ENCODE results near the gene DOCK9. TPM values are rescaled to one million over a fixed set of nuclear protein-coding genes. Genes with fewer than 3 reads are reported as not detected.

The DOCK9 gene
- total RNA-seq, 2 experiments from 2014 or later: 102 to 107 TPM

- Mint-ChIP-seq H3K4me1 (peaks cover 5% of the 10 kb centered on the region), H3K27ac (no peak overlapping the region), H3K4me3 (no peak overlapping the region), H3K36me3 (peaks cover 9% of the 10 kb centered on the region), H3K9me3 (no peaks in the 10 kb centered on the region), H3K27me3 (no peaks in the 10 kb centered on the region)
- ATAC-seq (ENCODE audit: low read depth) (no peak), DNase-seq (no peak)
- POLR2A ChIA-PET: no interaction called here
Observed at GRCh38 chr13:98845742-98846141, 132.1 kb downstream of the DOCK9 start.

GRCh38 chr13:98844021-98844420 lies 133.8 kb downstream of the DOCK9 start:
- Mint-ChIP-seq H3K4me3 (no peak overlapping the region), H3K9me3 (no peaks in the 10 kb centered on the region), H3K27me3 (no peaks in the 10 kb centered on the region), H3K4me1 (peaks cover 6% of the 10 kb centered on the region), H3K36me3 (peaks cover 7% of the 10 kb centered on the region), H3K27ac (no peak overlapping the region)
- ATAC-seq (ENCODE audit: low read depth) (no peak), DNase-seq (no peak)
- POLR2A ChIA-PET: no interaction called here

GRCh38 chr13:98843482-98843877 lies 134.4 kb downstream of the DOCK9 start:
- POLR2A ChIA-PET: no interaction called here
- no peak for ATAC-seq (ENCODE audit: low read depth)
- H3K27me3 Mint-ChIP-seq: no peaks in the 10 kb centered on the region
- H3K4me3 Mint-ChIP-seq: no peak overlapping the region
- H3K27ac Mint-ChIP-seq: no peak overlapping the region
- H3K4me1 Mint-ChIP-seq: peaks cover 6% of the 10 kb centered on the region
- H3K36me3 Mint-ChIP-seq: peaks cover 7% of the 10 kb centered on the region
- no peaks in the 10 kb centered on the region for H3K9me3 Mint-ChIP-seq
- DNase-seq: no peak

DNA sequence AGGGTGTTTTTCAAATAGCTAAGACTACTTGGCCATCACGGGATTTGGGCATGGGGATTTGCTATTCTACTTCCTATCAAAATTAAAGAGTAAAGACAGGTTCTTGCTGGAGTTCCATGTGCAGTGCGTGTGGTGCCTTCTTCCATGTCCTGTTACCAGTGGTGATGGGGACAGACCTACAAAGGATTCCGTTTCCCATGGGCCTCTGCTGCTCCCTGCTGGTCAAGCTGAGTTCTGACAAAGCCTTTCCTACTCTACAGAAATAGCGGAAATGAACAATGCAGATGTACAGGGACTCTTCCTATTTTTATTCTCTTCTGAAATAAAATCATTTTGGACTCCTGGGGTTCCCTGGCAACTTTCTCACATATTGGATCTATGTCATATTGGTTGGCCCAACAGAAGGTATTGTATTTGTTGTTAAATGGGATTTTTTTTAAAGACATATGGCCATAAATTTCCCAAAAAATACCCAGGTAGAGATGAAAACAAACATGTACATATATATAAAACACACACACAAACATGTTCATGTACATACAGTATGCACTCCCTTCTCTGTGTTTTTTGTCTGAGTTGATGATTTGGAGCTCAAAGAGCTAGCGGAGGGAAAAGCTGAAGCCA lies 134.9 kb downstream of the DOCK9 start:
- no peaks in the 10 kb centered on the region for H3K27me3 Mint-ChIP-seq
- peak; percentile 69 for DNase-seq
- POLR2A ChIA-PET: interaction anchor here (0.5 kb wide), 1 partner anchor 275 kb away, joined by 3 read pairs; no protein-coding TSS in a partner anchor
- no peaks in the 10 kb centered on the region for H3K9me3 Mint-ChIP-seq
- peaks cover 7% of the 10 kb centered on the region for H3K36me3 Mint-ChIP-seq
- H3K4me1 Mint-ChIP-seq: peaks cover 6% of the 10 kb centered on the region
- no peak overlapping the region for H3K4me3 Mint-ChIP-seq
- no peak overlapping the region for H3K27ac Mint-ChIP-seq
- ATAC-seq (ENCODE audit: low read depth): peak; percentile 86

DNA sequence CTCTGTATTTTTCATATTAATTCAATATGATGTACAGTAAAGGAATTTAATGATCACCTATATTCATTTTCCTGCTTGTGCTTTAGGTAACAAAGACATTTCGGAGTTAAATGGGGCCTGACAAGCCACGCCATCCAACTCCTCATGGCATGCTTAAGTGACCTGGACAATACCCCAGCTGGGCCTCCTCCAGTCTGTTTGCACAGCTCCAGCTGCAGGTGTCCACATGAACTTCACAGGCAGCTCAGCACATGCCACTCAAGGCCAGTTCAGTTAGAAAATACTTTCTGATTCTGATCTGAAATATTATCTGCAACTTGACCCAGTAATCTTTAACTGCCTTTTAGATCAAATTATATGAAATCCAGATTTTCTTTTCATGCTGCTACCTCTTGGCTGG lies 135.8 kb downstream of the DOCK9 start:
- DNase-seq: no peak
- Mint-ChIP-seq H3K4me1 (peaks cover 5% of the 10 kb centered on the region), H3K36me3 (peaks cover 7% of the 10 kb centered on the region), H3K27me3 (no peaks in the 10 kb centered on the region), H3K4me3 (no peak overlapping the region), H3K27ac (no peak overlapping the region), H3K9me3 (no peaks in the 10 kb centered on the region)
- POLR2A ChIA-PET: no interaction called here
- no peak for ATAC-seq (ENCODE audit: low read depth)

DNA sequence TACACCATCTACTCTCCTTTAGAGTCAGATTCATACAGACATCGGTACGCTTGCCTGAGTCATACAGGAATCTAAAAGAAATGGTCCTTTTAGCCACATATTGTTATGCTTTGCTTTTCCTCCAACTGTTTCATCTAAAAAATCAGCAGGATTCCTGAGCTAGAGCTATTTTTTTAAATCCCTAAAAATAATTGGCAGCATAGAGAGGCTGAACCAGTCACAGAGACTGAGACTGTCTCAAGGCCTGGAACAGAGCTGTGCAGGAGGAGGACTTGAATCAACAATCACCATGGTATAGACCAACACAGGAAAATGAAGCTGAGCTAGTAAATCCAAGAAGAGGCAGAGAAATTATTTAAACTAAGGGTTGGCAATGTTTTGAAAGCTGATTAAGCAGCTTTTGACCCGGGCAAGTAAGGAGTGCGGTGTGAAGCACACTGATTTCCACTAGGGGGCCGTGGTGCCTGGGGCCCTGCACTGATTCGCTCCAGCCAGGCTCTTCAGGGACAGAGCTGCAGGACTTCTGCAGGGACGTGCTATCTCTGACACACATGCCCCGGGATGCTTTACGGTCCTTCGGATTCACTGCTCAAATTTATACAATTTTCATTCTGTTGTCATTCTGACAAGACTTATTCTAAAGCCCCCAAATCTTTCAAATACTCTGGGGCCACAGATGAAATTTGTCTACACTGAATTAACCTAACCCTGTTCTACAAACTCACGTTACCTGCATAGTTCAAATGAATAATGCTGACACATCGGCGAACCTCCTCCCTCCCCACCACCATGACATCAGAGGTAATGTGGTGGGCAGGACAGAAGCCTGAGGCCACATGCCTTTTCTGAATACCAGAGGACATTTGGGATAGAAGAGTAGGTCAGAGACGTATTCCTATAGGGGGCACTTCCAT lies 137.8 kb downstream of the DOCK9 start:
- H3K27me3 Mint-ChIP-seq: no peaks in the 10 kb centered on the region
- H3K9me3 Mint-ChIP-seq: no peaks in the 10 kb centered on the region
- H3K4me1 Mint-ChIP-seq: peaks cover 5% of the 10 kb centered on the region
- DNase-seq (no peak), ATAC-seq (ENCODE audit: low read depth) (peak; percentile 72)
- no peak overlapping the region for H3K27ac Mint-ChIP-seq
- POLR2A ChIA-PET: no interaction called here
- H3K36me3 Mint-ChIP-seq: no peaks in the 10 kb centered on the region
- no peak overlapping the region for H3K4me3 Mint-ChIP-seq

DNA sequence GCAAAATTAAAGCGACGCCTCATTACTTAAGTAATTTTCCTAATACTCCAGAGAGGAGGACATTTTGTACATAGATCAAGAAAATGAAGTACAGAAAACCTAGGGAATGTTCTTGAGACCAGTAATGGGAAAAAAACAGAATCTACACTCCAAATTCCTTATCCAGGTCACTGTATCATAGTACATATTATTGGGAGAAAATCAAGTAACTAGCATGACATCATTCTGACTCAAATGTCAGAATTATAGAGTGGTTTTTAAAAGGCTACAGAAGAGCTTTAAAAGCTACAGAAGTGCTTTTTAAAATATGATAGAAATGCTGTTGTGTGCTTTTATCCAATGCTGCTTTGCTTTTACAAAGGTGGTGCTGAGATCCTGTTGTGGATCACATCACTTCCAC lies 139.1 kb downstream of the DOCK9 start:
- DNase-seq: no peak
- Mint-ChIP-seq H3K9me3 (no peaks in the 10 kb centered on the region), H3K36me3 (peaks cover 3% of the 10 kb centered on the region), H3K27me3 (no peaks in the 10 kb centered on the region), H3K4me1 (peaks cover 5% of the 10 kb centered on the region), H3K4me3 (no peak overlapping the region), H3K27ac (no peak overlapping the region)
- POLR2A ChIA-PET: no interaction called here
- ATAC-seq (ENCODE audit: low read depth): no peak

- Mint-ChIP-seq H3K9me3 (no peaks in the 10 kb centered on the region), H3K36me3 (peaks cover 7% of the 10 kb centered on the region), H3K4me3 (no peak overlapping the region), H3K27me3 (no peaks in the 10 kb centered on the region), H3K4me1 (peaks cover 3% of the 10 kb centered on the region), H3K27ac (no peak overlapping the region)
- ATAC-seq (ENCODE audit: low read depth) (no peak), DNase-seq (no peak)
- POLR2A ChIA-PET: no interaction called here
Observed at GRCh38 chr13:98837896-98838295, 140.0 kb downstream of the DOCK9 start.

DNA sequence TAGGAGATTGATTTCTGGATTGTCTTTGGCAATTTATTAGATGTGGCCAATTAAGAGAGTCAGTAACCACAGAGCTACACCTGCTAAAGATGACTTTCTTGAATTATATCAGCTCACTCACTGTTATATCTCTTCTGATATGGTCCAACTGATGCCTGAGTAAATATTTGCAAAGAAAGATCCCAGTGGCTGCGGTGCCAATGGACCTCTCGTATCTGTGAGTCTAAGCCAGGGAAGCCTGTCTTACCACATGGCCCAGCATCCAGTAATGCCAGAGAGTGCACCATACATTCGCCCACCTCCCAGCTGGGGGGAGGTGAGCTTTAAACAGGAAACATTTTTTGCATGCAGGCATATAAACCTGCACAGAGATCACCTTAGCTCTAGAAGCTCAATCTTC lies 142.7 kb downstream of the DOCK9 start:
- no peak for ATAC-seq (ENCODE audit: low read depth)
- no peak overlapping the region for H3K4me3 Mint-ChIP-seq
- H3K4me1 Mint-ChIP-seq: no peaks in the 10 kb centered on the region
- H3K36me3 Mint-ChIP-seq: peaks cover 17% of the 10 kb centered on the region
- DNase-seq: no peak
- no peak overlapping the region for H3K27ac Mint-ChIP-seq
- POLR2A ChIA-PET: no interaction called here
- no peaks in the 10 kb centered on the region for H3K27me3 Mint-ChIP-seq
- H3K9me3 Mint-ChIP-seq: no peaks in the 10 kb centered on the region

- Mint-ChIP-seq H3K9me3 (no peaks in the 10 kb centered on the region), H3K27ac (no peak overlapping the region), H3K27me3 (no peaks in the 10 kb centered on the region), H3K4me1 (no peaks in the 10 kb centered on the region), H3K4me3 (no peak overlapping the region), H3K36me3 (peaks cover 23% of the 10 kb centered on the region)
- ATAC-seq (ENCODE audit: low read depth): no peak
- DNase-seq: no peak
- POLR2A ChIA-PET: no interaction called here
Observed at GRCh38 chr13:98834254-98834960, 143.5 kb downstream of the DOCK9 start.

- no peaks in the 10 kb centered on the region for H3K9me3 Mint-ChIP-seq
- POLR2A ChIA-PET: no interaction called here
- ATAC-seq (ENCODE audit: low read depth) (no peak), DNase-seq (no peak)
- peaks cover 45% of the 10 kb centered on the region for H3K36me3 Mint-ChIP-seq
- no peaks in the 10 kb centered on the region for H3K27me3 Mint-ChIP-seq
- H3K4me3 Mint-ChIP-seq: no peak overlapping the region
- H3K4me1 Mint-ChIP-seq: peaks cover 6% of the 10 kb centered on the region
- no peak overlapping the region for H3K27ac Mint-ChIP-seq
Observed at GRCh38 chr13:98831236-98831635, 146.6 kb downstream of the DOCK9 start.

- H3K4me3 Mint-ChIP-seq: no peak overlapping the region
- H3K27me3 Mint-ChIP-seq: no peaks in the 10 kb centered on the region
- no peak overlapping the region for H3K27ac Mint-ChIP-seq
- H3K36me3 Mint-ChIP-seq: peaks cover 51% of the 10 kb centered on the region
- ATAC-seq (ENCODE audit: low read depth): no peak
- DNase-seq: no peak
- peaks cover 17% of the 10 kb centered on the region for H3K4me1 Mint-ChIP-seq
- POLR2A ChIA-PET: no interaction called here
- no peaks in the 10 kb centered on the region for H3K9me3 Mint-ChIP-seq
Observed at GRCh38 chr13:98829541-98829940, 148.3 kb downstream of the DOCK9 start.

DNA sequence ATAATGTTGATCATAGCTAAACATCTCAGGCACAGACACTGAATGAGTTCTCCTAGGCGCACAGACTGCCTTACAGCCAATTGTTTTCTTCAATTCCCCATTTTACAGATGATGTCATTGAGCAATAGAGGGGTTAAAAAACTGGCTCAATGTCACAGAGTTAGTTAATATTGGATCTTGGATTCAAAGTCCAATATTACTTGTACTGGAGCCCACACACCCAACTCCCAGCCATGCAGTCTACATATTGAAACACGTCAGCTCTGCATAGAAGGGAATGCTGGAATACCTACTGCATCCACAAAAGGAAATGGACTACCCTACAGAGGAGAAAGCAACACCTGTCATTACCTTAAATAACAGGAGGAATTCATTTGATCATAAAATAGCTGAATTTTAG lies 149.2 kb downstream of the DOCK9 start:
- Mint-ChIP-seq H3K4me3 (no peak overlapping the region), H3K4me1 (peaks cover 17% of the 10 kb centered on the region), H3K9me3 (no peaks in the 10 kb centered on the region), H3K27me3 (no peaks in the 10 kb centered on the region), H3K27ac (no peak overlapping the region), H3K36me3 (peaks cover 49% of the 10 kb centered on the region)
- POLR2A ChIA-PET: no interaction called here
- DNase-seq: no peak
- no peak for ATAC-seq (ENCODE audit: low read depth)

- no peak overlapping the region for H3K27ac Mint-ChIP-seq
- DNase-seq: no peak
- H3K27me3 Mint-ChIP-seq: no peaks in the 10 kb centered on the region
- peaks cover 49% of the 10 kb centered on the region for H3K36me3 Mint-ChIP-seq
- ATAC-seq (ENCODE audit: low read depth): no peak
- POLR2A ChIA-PET: no interaction called here
- H3K9me3 Mint-ChIP-seq: no peaks in the 10 kb centered on the region
- peaks cover 17% of the 10 kb centered on the region for H3K4me1 Mint-ChIP-seq
- no peak overlapping the region for H3K4me3 Mint-ChIP-seq
Observed at GRCh38 chr13:98827449-98827848, 150.4 kb downstream of the DOCK9 start.
